HG03280 (cell line): ENCODE data around the gene OSBPL7.
"Not testable (repeated sequence)": the region's sequence is repeated elsewhere in the genome, so short reads cannot be mapped to it uniquely, and the experiment has no call there.

ENCODE experiments used
- ATAC-seq: cut with Tn5 transposase; IDR thresholded peaks from one replicate; pipeline ENCODE4 v1.9.1; 2021; ENCODE audit warnings: mild to moderate bottlenecking, moderate library complexity; ENCODE audit not compliant: unreplicated experiment

OSBPL7 gene

DNA sequence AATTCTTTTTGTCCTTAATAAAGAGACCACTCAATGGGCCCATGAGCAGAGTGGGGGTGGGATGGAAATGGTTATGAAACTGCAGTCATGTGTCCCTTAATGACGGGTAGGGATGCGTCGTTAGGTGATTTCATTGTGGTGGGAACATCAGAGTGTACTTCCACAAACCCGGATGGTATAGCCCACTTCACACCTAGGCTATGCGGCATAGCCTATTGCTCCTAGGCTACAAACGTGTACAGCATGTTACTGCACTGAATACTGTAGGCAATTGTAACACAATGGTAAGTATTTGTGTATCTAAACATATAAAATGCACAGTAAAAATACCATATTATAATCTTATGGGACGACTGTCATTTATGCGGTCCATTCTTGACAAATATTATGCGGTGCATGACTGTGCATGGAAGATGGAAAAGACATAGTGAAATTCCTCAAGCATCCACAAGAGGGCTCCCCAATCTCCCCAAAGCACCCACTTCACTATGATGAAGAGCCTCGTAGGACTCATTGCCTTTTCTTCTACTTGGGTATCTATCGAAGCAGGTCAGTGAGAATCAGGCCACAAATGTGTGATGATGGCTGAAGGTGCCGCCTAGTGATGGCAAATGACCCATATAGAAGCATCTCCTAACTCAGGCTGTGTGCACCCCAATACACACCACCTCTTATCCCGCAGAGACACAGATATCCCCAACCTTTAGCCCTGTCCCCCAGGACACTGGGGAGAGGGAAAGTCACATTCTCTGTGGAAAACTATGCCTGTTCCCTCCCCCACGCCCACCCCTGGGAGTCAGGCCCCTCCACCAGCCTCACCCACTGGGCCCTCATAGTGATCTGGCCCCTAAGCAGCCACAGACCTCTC, 45.0 kb downstream of the OSBPL7 start:
- ATAC-seq = no peak

DNA sequence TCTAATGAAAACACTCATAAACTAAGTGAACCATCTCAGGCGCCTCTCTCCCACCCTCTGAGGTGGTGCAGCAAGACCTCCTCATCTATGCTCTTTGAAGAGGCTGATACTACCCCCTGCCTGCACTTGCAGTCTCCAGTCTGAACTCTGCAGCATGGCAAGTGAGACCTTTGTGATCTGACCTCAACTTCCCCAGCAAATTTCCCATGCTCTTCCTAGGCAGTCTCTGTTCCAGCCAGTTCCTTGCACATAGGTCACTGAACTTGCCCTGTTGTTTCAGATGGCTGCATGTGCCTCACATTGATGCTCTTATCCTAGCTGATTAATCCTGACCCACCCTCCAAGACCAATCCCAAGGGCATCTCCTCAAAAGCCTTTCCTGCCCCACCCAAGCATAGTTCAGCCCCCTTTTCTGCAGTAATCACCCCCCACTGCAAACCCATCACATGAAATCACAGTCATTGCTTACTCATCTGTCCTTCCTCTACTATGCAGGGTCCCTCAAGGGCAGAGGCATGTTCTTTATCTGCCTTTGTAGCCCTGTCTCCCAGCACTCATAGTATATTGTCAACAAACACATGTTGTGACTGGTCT, 46.5 kb downstream of the OSBPL7 start:
- ATAC-seq = no peak

DNA sequence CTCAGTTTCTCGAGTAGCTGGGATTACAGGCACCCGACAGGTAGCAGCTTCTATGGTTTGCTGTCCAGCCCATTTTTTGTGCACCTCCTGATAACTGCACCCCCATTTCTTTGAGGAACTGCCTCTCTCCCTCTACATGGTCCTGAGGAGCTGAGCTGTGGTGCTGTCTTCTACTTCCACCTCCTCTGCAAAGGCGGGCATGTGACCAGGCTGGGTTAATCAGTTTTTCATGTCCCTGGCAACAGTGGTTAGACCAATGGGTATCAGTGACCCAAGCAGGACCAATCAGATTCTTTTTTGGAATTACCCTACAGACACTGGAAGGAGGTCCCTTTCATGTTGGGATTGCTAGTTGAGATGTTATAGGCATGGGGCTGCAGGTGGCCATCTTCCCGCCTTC, 47.3 kb downstream of the OSBPL7 start:
- ATAC-seq = no peak

DNA sequence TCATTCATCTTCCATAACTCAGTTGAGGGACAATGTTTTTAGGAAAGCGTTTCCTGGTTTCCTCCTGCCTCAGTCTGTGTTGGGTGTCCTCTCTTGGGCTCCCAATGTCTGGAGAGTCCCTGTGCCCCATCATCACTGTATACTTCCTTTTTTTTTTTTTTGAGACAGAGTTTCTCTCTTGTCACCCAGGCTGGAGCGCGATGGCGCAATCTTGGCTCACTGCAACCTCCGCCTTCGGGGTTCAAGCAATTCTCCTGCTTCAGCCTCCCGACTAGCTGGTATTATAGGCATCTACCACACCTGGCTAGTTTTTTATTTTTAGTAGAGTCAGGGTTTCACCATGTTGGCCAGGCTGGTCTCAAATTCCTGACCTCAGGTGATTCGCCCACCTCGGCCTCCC, 47.9 kb downstream of the OSBPL7 start:
- not testable (repeated sequence) for ATAC-seq

DNA sequence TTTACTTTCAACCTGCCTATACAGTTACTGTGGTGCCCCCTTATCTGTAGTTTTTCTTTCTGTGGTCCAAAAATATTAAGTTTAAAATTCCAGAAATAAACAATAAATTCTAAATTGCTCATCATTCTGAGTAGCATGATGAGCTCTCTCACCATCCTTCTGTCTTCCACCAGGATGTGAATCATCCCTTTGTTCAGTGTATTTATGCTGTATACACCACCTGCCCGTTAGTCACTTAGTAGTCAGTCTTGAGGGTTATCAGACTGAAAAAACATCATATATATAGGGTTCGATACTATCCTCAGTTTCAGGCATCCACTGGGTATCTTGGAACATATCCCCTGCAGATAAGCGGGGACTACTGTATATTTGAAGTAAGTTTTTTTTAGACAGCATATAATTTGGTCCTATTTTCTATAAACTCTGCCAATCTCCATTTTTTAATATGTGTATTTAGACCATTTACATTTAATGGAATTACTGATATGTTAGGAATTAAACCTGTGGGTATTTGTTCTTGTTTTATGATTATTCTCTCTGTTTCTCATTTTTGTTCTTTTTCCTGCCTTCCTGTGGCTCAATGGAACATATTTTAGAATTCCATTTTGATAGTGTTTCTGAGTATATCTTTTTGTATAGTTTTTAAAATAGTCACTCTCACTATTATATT, 57.5 kb downstream of the OSBPL7 start:
- ATAC-seq = no peak

DNA sequence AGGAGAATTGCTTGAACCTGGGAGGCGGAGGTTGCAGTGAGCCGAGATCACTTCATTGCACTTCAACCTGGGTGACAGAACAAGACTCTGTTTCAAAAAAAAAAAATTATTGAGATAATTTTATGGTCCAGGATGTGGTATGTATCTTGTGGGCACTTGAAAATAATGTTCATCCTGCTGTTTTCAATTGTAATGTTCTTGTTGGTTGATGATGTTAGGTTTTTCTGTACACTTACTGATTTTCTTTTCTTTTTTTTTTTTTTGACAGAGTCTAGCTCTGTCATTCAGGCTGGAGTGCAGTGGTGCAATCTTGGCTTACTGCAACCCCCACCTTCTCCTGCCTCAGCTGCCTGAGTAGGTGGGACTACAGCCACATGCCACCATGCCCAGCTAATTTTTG, 58.9 kb downstream of the OSBPL7 start:
- no peak for ATAC-seq

DNA sequence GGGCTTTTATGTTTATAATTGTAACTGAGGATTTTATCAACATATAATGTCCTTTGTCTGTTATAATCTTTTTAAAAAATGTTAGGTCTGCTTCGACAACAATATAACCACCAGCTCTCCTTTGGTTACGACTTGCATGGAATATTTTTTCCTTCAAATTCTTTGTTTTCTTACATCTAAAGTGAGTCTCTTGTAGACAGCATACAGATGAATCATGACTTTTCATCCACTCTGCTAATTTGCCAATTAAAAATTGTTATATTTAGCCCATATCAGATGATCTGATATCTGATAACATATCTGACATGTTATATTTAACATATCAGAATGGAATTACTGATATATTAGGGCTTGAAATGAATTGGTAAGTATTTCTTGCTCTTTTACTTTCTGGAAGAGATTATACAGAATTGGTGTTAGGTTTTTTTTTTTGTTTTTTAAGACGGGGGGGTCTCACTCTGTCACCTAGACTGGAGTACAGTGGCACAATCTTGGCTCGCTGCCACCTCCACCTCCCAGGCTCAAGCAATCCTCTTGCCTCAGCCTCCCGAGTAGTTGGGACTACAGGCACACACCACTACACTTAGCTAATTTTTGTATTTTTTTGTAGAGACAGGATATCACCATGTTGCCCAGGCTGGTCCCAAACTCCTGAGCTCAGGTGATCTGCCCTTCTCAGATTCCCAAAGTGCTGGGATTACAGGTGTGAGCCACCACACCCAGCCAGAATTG, 61.0 kb downstream of the OSBPL7 start:
- no peak for ATAC-seq

DNA sequence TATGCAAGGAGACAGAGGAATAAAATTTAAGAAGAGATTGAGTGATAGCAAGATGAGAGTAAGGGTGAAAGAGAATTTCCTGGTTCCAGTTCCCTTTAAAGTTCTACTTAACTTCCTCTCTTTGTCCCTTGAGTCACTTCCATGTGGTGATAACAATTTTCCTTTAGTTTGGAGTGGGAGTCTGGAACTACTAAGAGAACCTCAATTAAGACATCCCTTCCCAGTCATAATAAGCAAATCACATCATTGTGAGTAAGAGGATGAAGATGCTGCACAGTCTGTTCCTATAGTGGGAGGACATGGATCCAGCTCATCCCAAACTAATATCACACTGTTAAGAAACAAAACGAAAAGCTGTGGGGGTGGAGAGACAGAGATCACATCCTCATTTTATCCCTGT, 64.2 kb downstream of the OSBPL7 start:
- no peak for ATAC-seq
